Mesothelial cell of epicardium (in vitro differentiated cells): ENCODE measurements around the gene KCNAB2. TPM values are rescaled to one million over a fixed set of nuclear protein-coding genes. Genes with fewer than 3 reads are reported as not detected.
"Not testable (repeated sequence)": the region's sequence is repeated elsewhere in the genome, so short reads cannot be mapped to it uniquely, and the experiment has no call there.

Source experiments
- DNase-seq, 2 experiments: peaks; one replicate each; pipeline ENCODE4 v3.0.0; 2021; ENCODE audit warnings: low spot score in 2 of 2; ENCODE audit not compliant: unreplicated experiment in 2 of 2
- H3K27ac Mint-ChIP-seq: 2 replicates; pipeline ENCODE4 v1.8.0; 2021; ENCODE audit warnings: mixed read lengths
- H3K27me3 Mint-ChIP-seq: 2 replicates; pipeline ENCODE4 v1.8.0; 2021; ENCODE audit warnings: low read depth, mixed read lengths
- H3K36me3 Mint-ChIP-seq: 2 replicates; pipeline ENCODE4 v1.8.0; 2021; ENCODE audit warnings: mixed read lengths
- H3K4me1 Mint-ChIP-seq: 2 replicates; pipeline ENCODE4 v1.8.0; 2021; ENCODE audit warnings: mixed read lengths
- H3K4me3 Mint-ChIP-seq: 2 replicates; pipeline ENCODE4 v1.8.0; 2021; ENCODE audit warnings: mild to moderate bottlenecking, moderate library complexity, mixed read lengths
- H3K9me3 Mint-ChIP-seq: 2 replicates; pipeline ENCODE4 v1.8.0; 2021; ENCODE audit warnings: mixed read lengths
- CTCF ChIP-seq: fragments of 200-600 bp; sonication (generic); IDR thresholded peaks from one replicate; pipeline ENCODE4 v1.5.0; 2021; ENCODE audit warnings: antibody characterized with exemption; ENCODE audit not compliant: unreplicated experiment
- total RNA-seq: library from RNA; stranded (reverse); gene quantifications from 3 replicates; pipeline ENCODE4 v1.2.1, GENCODE V29; 2021

Gene KCNAB2
- total RNA-seq, 1 donor from 2014 or later, result 10.7 TPM

- Mint-ChIP-seq H3K4me1 (peaks cover 5% of the 10 kb centered on the region), H3K36me3 (no peaks in the 10 kb centered on the region)
Observed at GRCh38 chr1:6075748-6076147, 30.1 kb downstream of the KCNAB2 start.

GRCh38 chr1:6077061-6077460 lies 31.4 kb downstream of the KCNAB2 start:
- not testable (repeated sequence) for H3K36me3 Mint-ChIP-seq, H3K9me3 Mint-ChIP-seq, H3K4me1 Mint-ChIP-seq, H3K4me3 Mint-ChIP-seq, H3K27ac Mint-ChIP-seq, DNase-seq
- H3K27me3 Mint-ChIP-seq, result peaks cover 11% of the 10 kb centered on the region

More at GRCh38 chr1:6075748-6076147, 30.1 kb downstream of the KCNAB2 start:
- DNase-seq, result no peak
- no peak for TF ChIP-seq CTCF
- Mint-ChIP-seq H3K4me3 (no peak overlapping the region), H3K27me3 (peaks cover 11% of the 10 kb centered on the region), H3K27ac (no peak overlapping the region), H3K9me3 (no peaks in the 10 kb centered on the region)

GRCh38 chr1:6077506-6077905 lies 31.8 kb downstream of the KCNAB2 start:
- H3K4me1 Mint-ChIP-seq, result peaks cover 5% of the 10 kb centered on the region
- no peaks in the 10 kb centered on the region for H3K36me3 Mint-ChIP-seq
- peaks cover 11% of the 10 kb centered on the region for H3K27me3 Mint-ChIP-seq
- no peaks in the 10 kb centered on the region for H3K9me3 Mint-ChIP-seq
- no peak for DNase-seq
- TF ChIP-seq CTCF, result no peak
- H3K4me3 Mint-ChIP-seq, result no peak overlapping the region
- no peak overlapping the region for H3K27ac Mint-ChIP-seq

GRCh38 chr1:6077919-6078318 lies 32.2 kb downstream of the KCNAB2 start:
- H3K27me3 Mint-ChIP-seq, result peaks cover 11% of the 10 kb centered on the region
- no peaks in the 10 kb centered on the region for H3K9me3 Mint-ChIP-seq
- no peak for DNase-seq
- peaks cover 5% of the 10 kb centered on the region for H3K4me1 Mint-ChIP-seq
- H3K27ac Mint-ChIP-seq, result no peak overlapping the region
- no peak for TF ChIP-seq CTCF
- no peak overlapping the region for H3K4me3 Mint-ChIP-seq
- no peaks in the 10 kb centered on the region for H3K36me3 Mint-ChIP-seq

- H3K27me3 Mint-ChIP-seq, result peaks cover 11% of the 10 kb centered on the region
- TF ChIP-seq CTCF, result no peak
Observed at GRCh38 chr1:6080469-6080868, 34.8 kb downstream of the KCNAB2 start.

GRCh38 chr1:6081901-6082300 lies 36.2 kb downstream of the KCNAB2 start:
- H3K4me1 Mint-ChIP-seq, result no peaks in the 10 kb centered on the region
- no peaks in the 10 kb centered on the region for H3K9me3 Mint-ChIP-seq
- peaks cover 8% of the 10 kb centered on the region for H3K27me3 Mint-ChIP-seq
- TF ChIP-seq CTCF, result no peak
- DNase-seq, result no peak
- H3K36me3 Mint-ChIP-seq, result no peaks in the 10 kb centered on the region
- no peak overlapping the region for H3K27ac Mint-ChIP-seq
- no peak overlapping the region for H3K4me3 Mint-ChIP-seq

More at GRCh38 chr1:6080469-6080868, 34.8 kb downstream of the KCNAB2 start:
- H3K4me1 Mint-ChIP-seq, result no peaks in the 10 kb centered on the region
- no peak overlapping the region for H3K4me3 Mint-ChIP-seq
- no peak overlapping the region for H3K27ac Mint-ChIP-seq
- no peaks in the 10 kb centered on the region for H3K36me3 Mint-ChIP-seq
- DNase-seq, result no peak
- no peaks in the 10 kb centered on the region for H3K9me3 Mint-ChIP-seq
